Measurements from ENCODE around the gene SOHLH1.

GRCh38 chr9:135705376-135705775 is 6.1 kb upstream of the SOHLH1 start:
- no peak for TF ChIP-seq CTCF (IDR thresholded peaks at IDR 0.05)
- TF ChIP-seq POLR2AphosphoS5 (IDR thresholded peaks at IDR 0.05; ENCODE audit: low read depth, low read length), result no peak
- no peak for TF ChIP-seq REST (IDR thresholded peaks at IDR 0.05; ENCODE audit: insufficient read depth in 1 of 2, low read depth in 2 of 2, low read length in 1 of 2)
- no peak for TF ChIP-seq SIN3A (IDR thresholded peaks at IDR 0.05; ENCODE audit: borderline replicate concordance, insufficient read depth, low read depth, low read length)
- no peak for TF ChIP-seq TCF7L2 (IDR thresholded peaks at IDR 0.05; ENCODE audit: low read depth, low read length)
